Measurements from ENCODE around the gene ALDH18A1.
"Not testable (repeated sequence)": the region's sequence is repeated elsewhere in the genome, so short reads cannot be mapped to it uniquely, and the experiment has no call there.

The ALDH18A1 gene

GRCh38 chr10:95648138-95648537 is 8.4 kb downstream of the ALDH18A1 start:
- no peak for DNase-seq

GRCh38 chr10:95646160-95646559 is 10.4 kb downstream of the ALDH18A1 start:
- no peak for DNase-seq

- no peak for DNase-seq
Observed at GRCh38 chr10:95644901-95645300, 11.6 kb downstream of the ALDH18A1 start.

- no peak for DNase-seq
Observed at GRCh38 chr10:95640891-95641315, 15.6 kb downstream of the ALDH18A1 start.

- DNase-seq = no peak
Observed at GRCh38 chr10:95637911-95638310, 18.6 kb downstream of the ALDH18A1 start.

- no peak for DNase-seq
Observed at GRCh38 chr10:95637140-95637539, 19.4 kb downstream of the ALDH18A1 start.

GRCh38 chr10:95635319-95635733 is 21.2 kb downstream of the ALDH18A1 start:
- no peak for DNase-seq

GRCh38 chr10:95628786-95629185 is 27.7 kb downstream of the ALDH18A1 start:
- no peak for DNase-seq

GRCh38 chr10:95626500-95626899 is 30.0 kb downstream of the ALDH18A1 start:
- DNase-seq = no peak

- not testable (repeated sequence) for DNase-seq
Observed at GRCh38 chr10:95620415-95620814, 36.1 kb downstream of the ALDH18A1 start.

- DNase-seq = no peak
Observed at GRCh38 chr10:95618101-95618500, 38.4 kb downstream of the ALDH18A1 start.

GRCh38 chr10:95616446-95616845 is 40.1 kb downstream of the ALDH18A1 start:
- DNase-seq = no peak

GRCh38 chr10:95613330-95613729 is 43.2 kb downstream of the ALDH18A1 start:
- DNase-seq = no peak

GRCh38 chr10:95610727-95611126 is 45.8 kb downstream of the ALDH18A1 start:
- no peak for DNase-seq

GRCh38 chr10:95606922-95607321 is 49.6 kb downstream of the ALDH18A1 start:
- DNase-seq = no peak

GRCh38 chr10:95605163-95605562 is 51.3 kb downstream of the ALDH18A1 start:
- DNase-seq = no peak

- no peak for DNase-seq
Observed at GRCh38 chr10:95604630-95605029, 51.9 kb downstream of the ALDH18A1 start.

- no peak for DNase-seq
Observed at GRCh38 chr10:95602382-95602781, 54.1 kb downstream of the ALDH18A1 start.

GRCh38 chr10:95601116-95601719 is 55.3 kb downstream of the ALDH18A1 start:
- DNase-seq = peak; percentile 15

- DNase-seq = no peak
Observed at GRCh38 chr10:95600158-95600557, 56.4 kb downstream of the ALDH18A1 start.

GRCh38 chr10:95597788-95598187 is 58.7 kb downstream of the ALDH18A1 start:
- DNase-seq = no peak

- no peak for DNase-seq
Observed at GRCh38 chr10:95588025-95588424, 68.5 kb downstream of the ALDH18A1 start.

GRCh38 chr10:95579835-95580535 is 76.5 kb downstream of the ALDH18A1 start:
- no peak for DNase-seq

GRCh38 chr10:95579292-95579691 is 77.2 kb downstream of the ALDH18A1 start:
- no peak for DNase-seq

- DNase-seq = no peak
Observed at GRCh38 chr10:95578619-95579018, 77.9 kb downstream of the ALDH18A1 start.

Measured in NCI-H2081 treated with DMSO at 0.1 percent for 48 hours (cell line).